Measurements from ENCODE around the gene GRB7.
A peak's percentile ranks its signal among the peaks of the same experiment; 100 is the strongest.
"Not testable (repeated sequence)": the region's sequence is repeated elsewhere in the genome, so short reads cannot be mapped to it uniquely, and the experiment has no call there.

The GRB7 gene

GRCh38 chr17:39737760-39738567 is at the start of gene GRB7:
Gene GRB7, plus strand, starts transcription at chr17:39737938. Its CDS starts 4,364 bp downstream, at chr17:39742302.
- no peak within 1 kb of the TSS for H3K4me3 ChIP-seq (ENCODE audit: low read length)
- DNase-seq (ENCODE audit: low read depth), result no peak
- TF ChIP-seq, protein P1, sequence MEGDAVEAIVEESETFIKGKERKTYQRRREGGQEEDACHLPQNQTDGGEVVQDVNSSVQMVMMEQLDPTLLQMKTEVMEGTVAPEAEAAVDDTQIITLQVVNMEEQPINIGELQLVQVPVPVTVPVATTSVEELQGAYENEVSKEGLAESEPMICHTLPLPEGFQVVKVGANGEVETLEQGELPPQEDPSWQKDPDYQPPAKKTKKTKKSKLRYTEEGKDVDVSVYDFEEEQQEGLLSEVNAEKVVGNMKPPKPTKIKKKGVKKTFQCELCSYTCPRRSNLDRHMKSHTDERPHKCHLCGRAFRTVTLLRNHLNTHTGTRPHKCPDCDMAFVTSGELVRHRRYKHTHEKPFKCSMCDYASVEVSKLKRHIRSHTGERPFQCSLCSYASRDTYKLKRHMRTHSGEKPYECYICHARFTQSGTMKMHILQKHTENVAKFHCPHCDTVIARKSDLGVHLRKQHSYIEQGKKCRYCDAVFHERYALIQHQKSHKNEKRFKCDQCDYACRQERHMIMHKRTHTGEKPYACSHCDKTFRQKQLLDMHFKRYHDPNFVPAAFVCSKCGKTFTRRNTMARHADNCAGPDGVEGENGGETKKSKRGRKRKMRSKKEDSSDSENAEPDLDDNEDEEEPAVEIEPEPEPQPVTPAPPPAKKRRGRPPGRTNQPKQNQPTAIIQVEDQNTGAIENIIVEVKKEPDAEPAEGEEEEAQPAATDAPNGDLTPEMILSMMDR (conservative IDR thresholded peaks at IDR 0.05; ENCODE audit: low read length), result no peak

GRCh38 chr17:39688475-39688835 is 49.3 kb upstream of the GRB7 start:
- DNase-seq (ENCODE audit: low read depth), result no peak
- TF ChIP-seq, protein P1 (conservative IDR thresholded peaks at IDR 0.05; ENCODE audit: low read length), result no peak
- peak overlapping the region; percentile 85 for H3K4me3 ChIP-seq (ENCODE audit: low read length)

GRCh38 chr17:39688945-39689344 is 48.8 kb upstream of the GRB7 start:
- DNase-seq (ENCODE audit: low read depth), result no peak
- TF ChIP-seq, protein P1 (conservative IDR thresholded peaks at IDR 0.05; ENCODE audit: low read length), result no peak
- peak overlapping the region; percentile 85 for H3K4me3 ChIP-seq (ENCODE audit: low read length)

GRCh38 chr17:39694593-39694992 is 43.1 kb upstream of the GRB7 start:
- H3K4me3 ChIP-seq (ENCODE audit: low read length), result no peak overlapping the region
- TF ChIP-seq, protein P1 (conservative IDR thresholded peaks at IDR 0.05; ENCODE audit: low read length), result no peak
- DNase-seq (ENCODE audit: low read depth), result no peak

DNA sequence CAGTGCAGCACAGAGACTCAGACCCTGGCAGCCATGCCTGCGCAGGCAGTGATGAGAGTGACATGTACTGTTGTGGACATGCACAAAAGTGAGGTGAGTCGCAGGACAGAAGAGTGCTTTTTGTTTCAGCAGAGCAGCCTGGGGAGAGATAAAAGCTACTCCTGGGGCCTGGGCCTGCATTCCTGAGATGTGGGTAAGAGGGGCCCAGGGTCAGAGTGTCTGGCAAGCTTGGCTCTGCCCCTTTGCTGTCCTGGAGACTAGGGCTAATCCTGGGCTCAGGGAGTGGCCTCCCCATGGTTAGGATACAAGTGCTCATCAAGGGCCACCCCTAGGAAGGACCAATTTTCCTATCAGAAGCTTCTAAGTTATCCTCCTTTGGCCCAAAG is 42.7 kb upstream of the GRB7 start:
- TF ChIP-seq, protein P1 (conservative IDR thresholded peaks at IDR 0.05; ENCODE audit: low read length), result no peak
- no peak for DNase-seq (ENCODE audit: low read depth)
- H3K4me3 ChIP-seq (ENCODE audit: low read length), result no peak overlapping the region

DNA sequence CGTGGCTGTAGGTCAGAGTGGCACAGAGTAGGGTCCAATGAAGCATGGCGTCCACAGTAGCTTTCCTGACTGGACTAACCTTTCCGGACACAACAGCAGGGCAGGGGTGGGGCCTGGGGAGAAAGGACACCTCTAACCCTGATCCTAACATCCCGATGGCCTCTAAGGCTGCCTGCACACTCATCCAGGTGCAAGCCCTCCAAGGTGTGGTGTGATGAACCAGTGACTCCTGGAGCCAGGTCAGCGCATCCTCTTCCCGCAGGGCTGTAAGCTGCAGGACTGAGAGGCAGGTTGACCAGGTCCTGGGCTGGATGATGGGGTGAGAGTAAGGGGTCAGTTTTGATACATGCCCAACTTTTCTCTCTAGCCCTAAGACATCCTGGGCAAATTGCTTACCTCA is 41.0 kb upstream of the GRB7 start:
- TF ChIP-seq, protein P1 (conservative IDR thresholded peaks at IDR 0.05; ENCODE audit: low read length), result no peak
- H3K4me3 ChIP-seq (ENCODE audit: low read length), result no peak overlapping the region
- DNase-seq (ENCODE audit: low read depth), result no peak

GRCh38 chr17:39697961-39698360 is 39.8 kb upstream of the GRB7 start:
- TF ChIP-seq, protein P1 (conservative IDR thresholded peaks at IDR 0.05; ENCODE audit: low read length), result no peak
- H3K4me3 ChIP-seq (ENCODE audit: low read length), result no peak overlapping the region
- no peak for DNase-seq (ENCODE audit: low read depth)

DNA sequence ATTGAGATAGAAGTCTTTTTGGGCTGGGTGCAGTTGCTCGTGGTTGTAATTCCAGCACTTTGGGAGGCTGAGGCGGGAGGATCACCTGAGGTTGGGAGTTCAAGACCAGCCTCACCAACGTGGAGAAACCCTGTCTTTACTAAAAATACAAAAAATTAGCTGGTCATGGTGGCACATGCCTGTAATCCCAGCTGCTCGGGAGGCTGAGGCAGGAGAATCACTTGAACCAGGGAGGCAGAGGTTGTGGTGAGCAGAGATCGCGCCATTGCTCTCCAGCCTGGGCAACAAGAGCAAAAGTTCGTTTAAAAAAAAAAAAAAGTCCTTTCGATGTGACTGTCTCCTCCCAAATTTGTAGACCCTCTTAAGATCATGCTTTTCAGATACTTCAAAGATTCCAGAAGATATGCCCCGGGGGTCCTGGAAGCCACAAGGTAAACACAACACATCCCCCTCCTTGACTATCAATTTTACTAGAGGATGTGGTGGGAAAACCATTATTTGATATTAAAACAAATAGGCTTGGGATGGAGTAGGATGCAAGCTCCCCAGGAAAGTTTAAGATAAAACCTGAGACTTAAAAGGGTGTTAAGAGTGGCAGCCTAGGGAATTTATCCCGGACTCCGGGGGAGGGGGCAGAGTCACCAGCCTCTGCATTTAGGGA is 38.5 kb upstream of the GRB7 start:
- H3K4me3 ChIP-seq (ENCODE audit: low read length), result peak overlapping the region; percentile 72
- DNase-seq (ENCODE audit: low read depth), result not testable (repeated sequence)
